Endothelial cell of umbilical vein (primary cell): ENCODE results near the gene OR7D4. TPM values are rescaled to one million over a fixed set of nuclear protein-coding genes. Genes with fewer than 3 reads are reported as not detected.

Source experiments
- BruUV-seq: library from RNA; stranded (reverse); fragments of 400-500 nt; replicated peaks from 2 replicates; lab custom pipeline; 2021; lab: Mats Ljungman, UMichigan
- CTCF ChIA-PET: fragments of 300-600, 350-600 bp; sonication (Branson Sonifier 250); formaldehyde crosslinking; loops from one replicate; lab custom pipeline; 2021; ENCODE audit warnings: antibody characterized with exemption, inconsistent platforms; lab: Charles Lee
- POLR2A ChIA-PET: fragments of 300-600, 350-600 bp; sonication (Branson Sonifier 250); formaldehyde crosslinking; loops from one replicate; lab custom pipeline; 2021; ENCODE audit warnings: antibody characterized with exemption, inconsistent platforms; lab: Charles Lee
- DNase-seq: peaks from one replicate; pipeline ENCODE4 v3.0.0-alpha.2; 2011; ENCODE audit warnings: low read depth, low spot score
- FAIRE-seq: peaks from 2 replicates; lab custom pipeline; 2011; peaks lifted over from hg19 to GRCh38; lab: Jason Lieb, UNC
- H2AFZ ChIP-seq: 2 replicates; pipeline ENCODE4 v1.6.0; 2012; ENCODE audit warnings: low read depth, low read length, control low read depth, inconsistent platforms
- H3K27ac ChIP-seq: 2 replicates; pipeline ENCODE4 v1.5.1; 2011; ENCODE audit warnings: low read depth, mild to moderate bottlenecking, control low read depth, low read length, moderate library complexity; ENCODE audit not compliant: insufficient read depth
- H3K27me3 ChIP-seq, 2 experiments: 2 replicates each; pipeline versions ENCODE4 v1.6.0 to v1.6.1; 2011; ENCODE audit warnings: low read length in 2 of 2, mixed read lengths in 1 of 2; ENCODE audit not compliant: control insufficient read depth in 2 of 2, insufficient read depth in 2 of 2
- H3K36me3 ChIP-seq, 2 experiments: 2 replicates in 1 of 2; 3 replicates in 1 of 2; pipeline ENCODE4 v1.5.1; 2011; ENCODE audit warnings: low read length in 2 of 2, mild to moderate bottlenecking in 1 of 2, moderate library complexity in 1 of 2; ENCODE audit not compliant: control insufficient read depth in 2 of 2, insufficient read depth in 2 of 2; ENCODE audit errors: extremely low read depth in 1 of 2
- H3K4me1 ChIP-seq: 3 replicates; pipeline ENCODE4 v1.5.1; 2011; ENCODE audit warnings: mild to moderate bottlenecking, low read length; ENCODE audit not compliant: control insufficient read depth, insufficient read depth; ENCODE audit errors: extremely low read depth
- H3K4me2 ChIP-seq: 2 replicates; pipeline ENCODE4 v1.6.1; 2011; ENCODE audit warnings: low read length, control low read depth, mixed read lengths; ENCODE audit not compliant: insufficient read depth
- H3K4me3 ChIP-seq, 3 experiments: fragments of 200-600 bp in 1 of 3; sonication (generic), shearing (Covaris generic) in 1 of 3; replicated peaks in 1 of 3; 2 replicates each; pipeline ENCODE4 v1.5.1; 2011 to 2016; ENCODE audit warnings: control low read depth in 3 of 3, low read length in 3 of 3, mild to moderate bottlenecking in 2 of 3, inconsistent platforms in 1 of 3, low read depth in 1 of 3, moderate library complexity in 1 of 3; ENCODE audit not compliant: insufficient read depth in 1 of 3
- H3K79me2 ChIP-seq: 2 replicates; pipeline ENCODE4 v1.6.0; 2012; ENCODE audit warnings: low read length, inconsistent platforms; ENCODE audit not compliant: control insufficient read depth, insufficient read depth
- H3K9ac ChIP-seq: replicated peaks from 2 replicates; pipeline ENCODE3; 2011; ENCODE audit warnings: low read length, control low read depth; ENCODE audit not compliant: insufficient read depth; ENCODE audit errors: extremely low read depth
- H3K9me1 ChIP-seq: replicated peaks from 3 replicates; pipeline ENCODE4 v1.6.0; 2011; ENCODE audit warnings: mild to moderate bottlenecking, low read length; ENCODE audit not compliant: control insufficient read depth, insufficient read depth; ENCODE audit errors: extremely low read depth
- H3K9me3 ChIP-seq: replicated peaks from 2 replicates; pipeline ENCODE4 v1.5.1; 2012; ENCODE audit warnings: low read length, inconsistent platforms; ENCODE audit not compliant: control insufficient read depth, insufficient read depth
- H4K20me1 ChIP-seq: replicated peaks from 2 replicates; pipeline ENCODE3; 2011; ENCODE audit warnings: mild to moderate bottlenecking, low read length; ENCODE audit not compliant: control insufficient read depth, insufficient read depth; ENCODE audit errors: extremely low read depth
- EZH2 ChIP-seq: IDR thresholded peaks from 2 replicates; pipeline ENCODE4 v1.6.1; 2012; ENCODE audit warnings: borderline replicate concordance, low read depth, mild to moderate bottlenecking, moderate library complexity, low read length, inconsistent platforms; ENCODE audit not compliant: severe bottlenecking
- FOS ChIP-seq: IDR thresholded peaks from 2 replicates; pipeline ENCODE4 v1.6.1; 2011; ENCODE audit warnings: mild to moderate bottlenecking, low read length, moderate library complexity, borderline replicate concordance; ENCODE audit not compliant: insufficient read depth
- GATA2 ChIP-seq: IDR thresholded peaks from 2 replicates; pipeline ENCODE4 v1.7.0; 2011; ENCODE audit warnings: low read depth, mild to moderate bottlenecking, moderate library complexity, mixed read lengths, low read length; ENCODE audit not compliant: insufficient read length, insufficient read depth
- JUN ChIP-seq: IDR thresholded peaks from 2 replicates; pipeline ENCODE4 v1.6.1; 2011; ENCODE audit warnings: borderline replicate concordance, low read depth; ENCODE audit not compliant: insufficient read length, insufficient read depth
- MYC ChIP-seq: IDR thresholded peaks from one replicate; pipeline ENCODE4 v1.6.1; 2011; ENCODE audit warnings: mild to moderate bottlenecking, low read depth, low read length
- POLR2A ChIP-seq: IDR thresholded peaks from 2 replicates; pipeline ENCODE4 v1.6.1; 2012; ENCODE audit warnings: low read depth, mild to moderate bottlenecking, control low read depth, low read length
- POLR2AphosphoS5 ChIP-seq: IDR thresholded peaks from 2 replicates; pipeline ENCODE4 v1.6.1; 2012; ENCODE audit warnings: low read depth, mild to moderate bottlenecking, control low read depth, low read length, moderate library complexity; ENCODE audit not compliant: insufficient read depth
- dilution Hi-C: fragments of 300-500 bp; cut with MboI; formaldehyde crosslinking; loops from one replicate; pipeline ENCODE4 v1.15.0; 2019; ENCODE audit warnings: low sequenced_read_pairs; ENCODE audit not compliant: extremely low pct_ligation_motif_present
- intact Hi-C: fragments of 100-400 bp; cut with micrococcal nuclease; formaldehyde crosslinking; loops from one replicate; pipeline ENCODE4 v1.10.0; 2022
- polyA plus RNA-seq, 4 experiments: library from polyadenylated mRNA; depleted of rRNA in 3 of 4; stranded (reverse) in 3 of 4; unstranded in 1 of 4; fragments of >200 nt; gene quantifications; 2 replicates each; pipeline versions ENCODE4 v1.2.1 to v1.2.3, GENCODE V29; 2011 to 2012; ENCODE audit warnings: missing spikeins in 1 of 4
- total RNA-seq: library from RNA; stranded (reverse); gene quantifications from 2 replicates; pipeline ENCODE4 v1.2.3, GENCODE V29; 2021
- TF ChIP-seq, protein P1 (sequence below), 2 donors: IDR thresholded peaks; 1 replicate in 1 of 2; 2 replicates in 1 of 2; pipeline ENCODE4 v1.5.1; 2011; ENCODE audit warnings: low read length in 2 of 2, mild to moderate bottlenecking in 2 of 2, moderate library complexity in 2 of 2, control low read depth in 1 of 2, inconsistent platforms in 1 of 2, low read depth in 1 of 2; ENCODE audit not compliant: insufficient read depth in 1 of 2; ENCODE audit errors: extremely low read depth in 1 of 2
- TF ChIP-seq, protein P2 (sequence below): IDR thresholded peaks from 2 replicates; pipeline ENCODE4 v1.6.1; 2011; ENCODE audit not compliant: insufficient read depth, insufficient read length

Gene OR7D4
- total and polyA plus RNA-seq, 2 donors (not counting 3 experiments of a cell fraction or from before 2014, with no cell fraction given): not detected

DNA sequence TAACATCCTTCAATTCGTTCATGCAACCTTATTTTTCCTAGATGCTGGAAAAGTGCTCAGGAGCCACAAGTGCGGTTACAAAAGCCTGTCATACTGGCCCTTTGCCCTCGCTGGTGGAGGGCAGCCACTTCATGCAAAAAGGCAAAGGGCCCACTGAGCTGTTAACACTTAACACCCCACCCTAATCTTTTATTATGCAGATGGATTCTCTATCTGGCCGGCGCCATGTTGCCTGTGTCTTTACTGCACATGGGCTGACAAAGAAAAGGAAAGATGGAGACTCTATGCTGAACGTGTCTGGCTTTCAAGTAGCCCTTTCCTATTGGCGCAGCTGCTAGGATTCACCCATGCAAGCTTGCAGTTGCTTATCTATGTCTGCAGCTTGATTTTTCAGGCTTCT, 29.9 kb downstream of the OR7D4 start:
- BruUV-seq: no TSS peak
- no peaks in the 10 kb centered on the region for H4K20me1 ChIP-seq
- TF ChIP-seq FOS: no peak
- TF ChIP-seq GATA2: no peak
- TF ChIP-seq MYC: no peak
- no peak for TF ChIP-seq POLR2AphosphoS5
- no peak for TF ChIP-seq EZH2
- TF ChIP-seq, protein P1, sequence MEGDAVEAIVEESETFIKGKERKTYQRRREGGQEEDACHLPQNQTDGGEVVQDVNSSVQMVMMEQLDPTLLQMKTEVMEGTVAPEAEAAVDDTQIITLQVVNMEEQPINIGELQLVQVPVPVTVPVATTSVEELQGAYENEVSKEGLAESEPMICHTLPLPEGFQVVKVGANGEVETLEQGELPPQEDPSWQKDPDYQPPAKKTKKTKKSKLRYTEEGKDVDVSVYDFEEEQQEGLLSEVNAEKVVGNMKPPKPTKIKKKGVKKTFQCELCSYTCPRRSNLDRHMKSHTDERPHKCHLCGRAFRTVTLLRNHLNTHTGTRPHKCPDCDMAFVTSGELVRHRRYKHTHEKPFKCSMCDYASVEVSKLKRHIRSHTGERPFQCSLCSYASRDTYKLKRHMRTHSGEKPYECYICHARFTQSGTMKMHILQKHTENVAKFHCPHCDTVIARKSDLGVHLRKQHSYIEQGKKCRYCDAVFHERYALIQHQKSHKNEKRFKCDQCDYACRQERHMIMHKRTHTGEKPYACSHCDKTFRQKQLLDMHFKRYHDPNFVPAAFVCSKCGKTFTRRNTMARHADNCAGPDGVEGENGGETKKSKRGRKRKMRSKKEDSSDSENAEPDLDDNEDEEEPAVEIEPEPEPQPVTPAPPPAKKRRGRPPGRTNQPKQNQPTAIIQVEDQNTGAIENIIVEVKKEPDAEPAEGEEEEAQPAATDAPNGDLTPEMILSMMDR (IDR thresholded peaks at IDR 0.05; ENCODE audit: extremely low read depth in 1 of 2, insufficient read depth in 1 of 2, low read depth in 1 of 2, low read length in 2 of 2): no peak
- TF ChIP-seq, protein P2, sequence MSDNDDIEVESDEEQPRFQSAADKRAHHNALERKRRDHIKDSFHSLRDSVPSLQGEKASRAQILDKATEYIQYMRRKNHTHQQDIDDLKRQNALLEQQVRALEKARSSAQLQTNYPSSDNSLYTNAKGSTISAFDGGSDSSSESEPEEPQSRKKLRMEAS: no peak
- no peak for TF ChIP-seq JUN
- TF ChIP-seq POLR2A: no peak
- H3K9me3 ChIP-seq: no peaks in the 10 kb centered on the region
- no peaks in the 10 kb centered on the region for H3K27me3 ChIP-seq
- no peak for DNase-seq
- no peaks in the 10 kb centered on the region for H3K9me1 ChIP-seq
- no peak overlapping the region for H3K4me3 ChIP-seq
- FAIRE-seq: no peak
- H3K4me1 ChIP-seq: no peaks in the 10 kb centered on the region
- intact Hi-C loops (no loop called here), dilution Hi-C loops (no loop called here)
- no peaks in the 10 kb centered on the region for H3K36me3 ChIP-seq
- no peak overlapping the region for H2AFZ ChIP-seq
- H3K4me2 ChIP-seq: no peak overlapping the region
- POLR2A ChIA-PET: no interaction called here
- H3K79me2 ChIP-seq: no peaks in the 10 kb centered on the region
- CTCF ChIA-PET: interaction anchor here (1.4 to 2.4 kb wide), 2 partner anchors 8 to 16 kb away, joined by 3 to 12 read pairs; no protein-coding TSS in a partner anchor
- H3K27ac ChIP-seq: no peak overlapping the region
- no peak overlapping the region for H3K9ac ChIP-seq
